ENCODE measurements around the gene CASP7. TPM values are rescaled to one million over a fixed set of nuclear protein-coding genes. Genes with fewer than 3 reads are reported as not detected.

The CASP7 gene
- total RNA-seq, 1 experiment from 2014 or later, result 4.7 TPM

- TF ChIP-seq TEAD1 (CRISPR knock-in tag; IDR thresholded peaks at IDR 0.05), result no peak
- no peak for TF ChIP-seq ZNF671 (CRISPR knock-in tag; IDR thresholded peaks at IDR 0.05)
- TF ChIP-seq EMX1 (CRISPR knock-in tag; IDR thresholded peaks at IDR 0.05), result no peak
- no peak for TF ChIP-seq ELF4 (CRISPR knock-in tag; IDR thresholded peaks at IDR 0.05; ENCODE audit: low read depth)
These were observed 33.9 kb downstream of the CASP7 start (continued) for GRCh38 chr10:113713640-113713982.

GRCh38 chr10:113716109-113716910 is 36.6 kb downstream of the CASP7 start:
- no peaks in the 10 kb centered on the region for H3K27me3 Mint-ChIP-seq (ENCODE audit: low read depth)
- TF ChIP-seq, protein P1, sequence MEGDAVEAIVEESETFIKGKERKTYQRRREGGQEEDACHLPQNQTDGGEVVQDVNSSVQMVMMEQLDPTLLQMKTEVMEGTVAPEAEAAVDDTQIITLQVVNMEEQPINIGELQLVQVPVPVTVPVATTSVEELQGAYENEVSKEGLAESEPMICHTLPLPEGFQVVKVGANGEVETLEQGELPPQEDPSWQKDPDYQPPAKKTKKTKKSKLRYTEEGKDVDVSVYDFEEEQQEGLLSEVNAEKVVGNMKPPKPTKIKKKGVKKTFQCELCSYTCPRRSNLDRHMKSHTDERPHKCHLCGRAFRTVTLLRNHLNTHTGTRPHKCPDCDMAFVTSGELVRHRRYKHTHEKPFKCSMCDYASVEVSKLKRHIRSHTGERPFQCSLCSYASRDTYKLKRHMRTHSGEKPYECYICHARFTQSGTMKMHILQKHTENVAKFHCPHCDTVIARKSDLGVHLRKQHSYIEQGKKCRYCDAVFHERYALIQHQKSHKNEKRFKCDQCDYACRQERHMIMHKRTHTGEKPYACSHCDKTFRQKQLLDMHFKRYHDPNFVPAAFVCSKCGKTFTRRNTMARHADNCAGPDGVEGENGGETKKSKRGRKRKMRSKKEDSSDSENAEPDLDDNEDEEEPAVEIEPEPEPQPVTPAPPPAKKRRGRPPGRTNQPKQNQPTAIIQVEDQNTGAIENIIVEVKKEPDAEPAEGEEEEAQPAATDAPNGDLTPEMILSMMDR (IDR thresholded peaks at IDR 0.05), result no peak
- ChIA-PET POLR2A (no interaction called here), CTCF (no interaction called here)
- H3K4me3 Mint-ChIP-seq, result no peak overlapping the region
- H3K9me3 Mint-ChIP-seq, result no peaks in the 10 kb centered on the region; the same call in 1 of the 2 replicates
- H3K27ac Mint-ChIP-seq, result no peak overlapping the region
- H3K4me1 Mint-ChIP-seq, result peaks cover 29% of the 10 kb centered on the region
- ATAC-seq (no peak), DNase-seq (ENCODE audit: low spot score) (no peak)
- H3K36me3 Mint-ChIP-seq, result peaks cover 2% of the 10 kb centered on the region

DNA sequence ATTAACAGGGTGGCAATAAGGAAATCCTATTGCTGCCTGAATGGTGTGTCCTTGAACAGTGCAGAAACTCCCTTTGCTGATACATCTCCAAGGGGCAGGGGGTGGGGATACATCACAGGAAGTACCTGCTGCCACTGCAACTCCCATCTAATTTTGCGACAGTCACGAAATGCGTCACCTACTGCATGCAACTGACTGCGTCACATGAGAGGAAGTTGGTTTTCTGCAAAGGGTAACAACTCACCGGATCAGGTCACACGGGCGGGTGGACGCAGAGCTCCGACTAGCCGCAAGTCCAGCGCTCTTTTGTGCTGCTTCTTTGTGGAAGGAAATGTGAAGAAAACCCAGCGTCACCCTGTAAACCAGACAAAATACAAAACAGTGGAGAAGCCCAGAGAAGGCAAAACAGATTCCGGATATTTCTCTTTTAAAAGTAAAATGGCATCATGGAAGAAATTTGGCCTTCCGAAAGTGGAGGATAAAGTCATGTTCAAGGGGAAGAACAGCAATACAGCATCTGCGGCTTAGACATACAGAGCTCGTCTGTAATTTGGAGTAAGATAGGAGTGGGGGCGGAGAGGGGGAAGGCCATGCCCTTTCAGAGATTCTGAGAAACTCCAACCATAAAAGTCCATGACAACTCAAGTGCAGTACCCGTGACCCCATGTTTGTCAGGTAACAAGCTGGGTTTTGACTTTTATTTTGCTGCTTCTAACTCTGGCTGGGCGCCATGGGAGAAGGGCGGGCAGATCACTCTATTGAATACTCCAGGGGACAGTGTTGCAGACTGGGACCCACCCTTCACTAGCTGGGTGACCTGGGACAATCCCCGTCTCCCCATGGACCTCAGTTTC is 39.5 kb downstream of the CASP7 start:
- Mint-ChIP-seq H3K9me3 (no peaks in the 10 kb centered on the region; the same call in 1 of the 2 replicates), H3K4me3 (no peak overlapping the region), H3K27ac (peak overlapping the region; percentile 26; the same call in 1 of the 2 replicates), H3K36me3 (peaks cover 2% of the 10 kb centered on the region), H3K27me3 (ENCODE audit: low read depth) (no peaks in the 10 kb centered on the region), H3K4me1 (peaks cover 5% of the 10 kb centered on the region; the same call in 1 of the 2 replicates)
- DNase-seq (ENCODE audit: low spot score) (no peak), ATAC-seq (no peak)
- TF ChIP-seq ZNF263 (CRISPR knock-in tag; IDR thresholded peaks at IDR 0.05; ENCODE audit: low read depth) (no peak), ESRRA (CRISPR knock-in tag; IDR thresholded peaks at IDR 0.05; ENCODE audit: borderline replicate concordance) (no peak), FOXP4 (CRISPR knock-in tag; IDR thresholded peaks at IDR 0.05) (no peak), CDX4 (CRISPR knock-in tag; IDR thresholded peaks at IDR 0.05; ENCODE audit: borderline replicate concordance) (no peak), PRRX2 (CRISPR knock-in tag; IDR thresholded peaks at IDR 0.05) (no peak), FOXK1 (CRISPR knock-in tag; IDR thresholded peaks at IDR 0.05) (no peak), FOXJ3 (CRISPR knock-in tag; IDR thresholded peaks at IDR 0.05; ENCODE audit: borderline replicate concordance) (no peak), EMX1 (CRISPR knock-in tag; IDR thresholded peaks at IDR 0.05) (no peak), RORB (CRISPR knock-in tag; IDR thresholded peaks at IDR 0.05) (no peak), CREB1 (CRISPR knock-in tag; IDR thresholded peaks at IDR 0.05) (no peak)
- TF ChIP-seq, protein P2, sequence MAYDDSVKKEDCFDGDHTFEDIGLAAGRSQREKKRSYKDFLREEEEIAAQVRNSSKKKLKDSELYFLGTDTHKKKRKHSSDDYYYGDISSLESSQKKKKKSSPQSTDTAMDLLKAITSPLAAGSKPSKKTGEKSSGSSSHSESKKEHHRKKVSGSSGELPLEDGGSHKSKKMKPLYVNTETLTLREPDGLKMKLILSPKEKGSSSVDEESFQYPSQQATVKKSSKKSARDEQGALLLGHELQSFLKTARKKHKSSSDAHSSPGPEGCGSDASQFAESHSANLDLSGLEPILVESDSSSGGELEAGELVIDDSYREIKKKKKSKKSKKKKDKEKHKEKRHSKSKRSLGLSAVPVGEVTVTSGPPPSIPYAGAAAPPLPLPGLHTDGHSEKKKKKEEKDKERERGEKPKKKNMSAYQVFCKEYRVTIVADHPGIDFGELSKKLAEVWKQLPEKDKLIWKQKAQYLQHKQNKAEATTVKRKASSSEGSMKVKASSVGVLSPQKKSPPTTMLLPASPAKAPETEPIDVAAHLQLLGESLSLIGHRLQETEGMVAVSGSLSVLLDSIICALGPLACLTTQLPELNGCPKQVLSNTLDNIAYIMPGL (CRISPR knock-in tag; IDR thresholded peaks at IDR 0.05), result no peak
- ChIA-PET CTCF (interaction anchor here (1.3 kb wide), 1 partner anchor 14 kb away, joined by 4 read pairs; no protein-coding TSS in a partner anchor), POLR2A (no interaction called here)
